GM12878 (cell line): ENCODE measurements around the gene CLASP1. TPM values are rescaled to one million over a fixed set of nuclear protein-coding genes. Genes with fewer than 3 reads are reported as not detected.

Experiments
- ATAC-seq: fragments of 200-7000 bp; cut with Tn5 transposase; 3 replicates; pipeline ENCODE4 v1.9.1; 2020; ENCODE audit warnings: mild to moderate bottlenecking, moderate library complexity
- BruUV-seq: library from RNA; stranded (reverse); fragments of 400-500 nt; replicated peaks from 2 replicates; lab custom pipeline; 2021; lab: Mats Ljungman, UMichigan
- CTCF ChIA-PET: fragments of 300-600 bp; sonication (Branson Sonifier 250); formaldehyde crosslinking; extraction: SDS; loops from one replicate; lab custom pipeline; 2021; ENCODE audit warnings: inconsistent platforms; lab: Yijun Ruan, JAX
- POLR2A ChIA-PET: fragments of 350-600 bp; formaldehyde crosslinking; extraction: SDS; loops from one replicate; lab custom pipeline; 2021; ENCODE audit warnings: inconsistent platforms; lab: Charles Lee
- RAD21 ChIA-PET: fragments of 300-600 bp; sonication (Branson Sonifier 250); formaldehyde crosslinking; loops from one replicate; lab custom pipeline; 2023; ENCODE audit warnings: antibody characterized with exemption; ENCODE audit not compliant: unreplicated experiment; lab: Charles Lee
- SMC1A ChIA-PET: fragments of 300-600 bp; sonication (Branson Sonifier 250); formaldehyde crosslinking; loops from one replicate; lab custom pipeline; 2023; ENCODE audit not compliant: unreplicated experiment, uncharacterized antibody; lab: Charles Lee
- DNase-seq: peaks from one replicate; pipeline ENCODE4 v3.0.0-alpha.2; 2011; ENCODE audit warnings: low read depth, low spot score
- FAIRE-seq: peaks from 3 replicates; lab custom pipeline; 2011; peaks lifted over from hg19 to GRCh38; lab: Jason Lieb, UNC
- H2AFZ ChIP-seq: 2 replicates; pipeline ENCODE4 v1.6.0; 2011; ENCODE audit warnings: low read depth, low read length, control low read depth; ENCODE audit not compliant: control insufficient read depth
- H3K27ac ChIP-seq: 2 replicates; pipeline ENCODE4 v1.5.1; 2011; ENCODE audit warnings: control low read depth; ENCODE audit not compliant: control insufficient read depth, insufficient read depth
- H3K27me3 ChIP-seq, 2 experiments: replicated peaks in 1 of 2; 2 replicates each; pipeline versions ENCODE4 v1.6.0 to v1.6.1; 2011; ENCODE audit warnings: low read length in 1 of 2; ENCODE audit not compliant: control insufficient read depth in 2 of 2, insufficient read depth in 2 of 2
- H3K36me3 ChIP-seq, 2 experiments: 2 replicates each; pipeline ENCODE4 v1.5.1; 2011; ENCODE audit warnings: low read length in 1 of 2; ENCODE audit not compliant: control insufficient read depth in 2 of 2, insufficient read depth in 2 of 2
- H3K4me1 ChIP-seq: 2 replicates; pipeline ENCODE4 v1.6.1; 2011; ENCODE audit warnings: mild to moderate bottlenecking, low read length, moderate library complexity, mixed read lengths; ENCODE audit not compliant: control insufficient read depth, insufficient read depth
- H3K4me2 ChIP-seq: 2 replicates; pipeline ENCODE4 v1.6.0; 2011; ENCODE audit warnings: control low read depth; ENCODE audit not compliant: control insufficient read depth, insufficient read depth
- H3K4me3 ChIP-seq: fragments of 200-600 bp; sonication (generic); 2 replicates; pipeline ENCODE4 v1.5.1; 2016
- H3K79me2 ChIP-seq: 2 replicates; pipeline ENCODE4 v1.6.0; 2011; ENCODE audit warnings: low read length; ENCODE audit not compliant: control insufficient read depth, insufficient read depth
- H3K9ac ChIP-seq: 2 replicates; pipeline ENCODE4 v1.8.0; 2011; ENCODE audit warnings: low read length, control low read depth, mixed read lengths; ENCODE audit not compliant: control insufficient read depth, insufficient read depth
- H3K9me3 ChIP-seq: replicated peaks from 3 replicates; pipeline ENCODE4 v1.5.1; 2011; ENCODE audit warnings: mild to moderate bottlenecking, low read length; ENCODE audit not compliant: control insufficient read depth, insufficient read depth
- H4K20me1 ChIP-seq: 2 replicates; pipeline ENCODE4 v1.6.0; 2011; ENCODE audit not compliant: control insufficient read depth, insufficient read depth
- EED ChIP-seq: sonication (generic); IDR thresholded peaks from 2 replicates; pipeline ENCODE4 v1.6.1; 2016; ENCODE audit warnings: antibody characterized with exemption, low read depth
- HDAC6 ChIP-seq: fragments of 200-600 bp; sonication (generic); IDR thresholded peaks from one replicate; pipeline ENCODE4 v1.8.0; 2017; ENCODE audit warnings: antibody characterized with exemption; ENCODE audit not compliant: unreplicated experiment
- IKZF1 ChIP-seq: fragments of 450-650 bp; conservative IDR thresholded peaks from 2 replicates; pipeline ENCODE4 v1.6.1; 2017; ENCODE audit warnings: antibody characterized with exemption, mild to moderate bottlenecking
- MAX ChIP-seq: IDR thresholded peaks from 2 replicates; pipeline ENCODE4 v1.6.1; 2012; ENCODE audit warnings: low read depth, low read length, improper control_type of control experiment
- MYB ChIP-seq: fragments of 150-350 bp; IDR thresholded peaks from 2 replicates; pipeline ENCODE4 v1.6.1; 2014; ENCODE audit warnings: mild to moderate bottlenecking, low read depth, low read length, borderline replicate concordance
- RELB ChIP-seq: fragments of 450-650 bp; IDR thresholded peaks from 2 replicates; pipeline ENCODE4 v1.6.1; 2017; ENCODE audit warnings: low read depth, mild to moderate bottlenecking, moderate library complexity
- SUZ12 ChIP-seq: fragments of 200-600 bp; sonication (generic); IDR thresholded peaks from one replicate; pipeline ENCODE4 v1.6.1; 2018; ENCODE audit warnings: antibody characterized with exemption, mild to moderate bottlenecking; ENCODE audit not compliant: unreplicated experiment
- WGBS: methylation state at CpG from one replicate; pipeline ENCODE4 v1.1.6; 2016; ENCODE audit warnings: low lambda C conversion rate; ENCODE audit not compliant: insufficient replicate concordance, insufficient coverage; ENCODE audit errors: missing lambda C conversion rate; 5-methylcytosine and 5-hydroxymethylcytosine counted together
- in situ Hi-C: fragments of 300-500 bp; cut with MboI; formaldehyde crosslinking; loops from 9 replicates; pipeline ENCODE4 v1.14.3; 2018; ENCODE audit warnings: mixed read lengths
- intact Hi-C: fragments of 100-400 bp; cut with micrococcal nuclease; formaldehyde crosslinking; loops from one replicate; pipeline ENCODE4 v1.14.2; 2022; ENCODE audit not compliant: unreplicated experiment
- polyA plus RNA-seq, 11 experiments: library from polyadenylated mRNA; depleted of rRNA in 4 of 11; unstranded in 6 of 11; stranded (reverse) in 5 of 11; fragments of >200 nt; fragmentation: Nextera tagmentation in 4 of 11; fragmentation: Illumina TruSeq in 1 of 11; extraction: Ambion mirVana in 4 of 11; extraction: Trizol in 1 of 11; gene quantifications; 1 replicate in 1 of 11; 2 replicates in 10 of 11; pipeline versions ENCODE4 v1.2.1 to v1.2.3, GENCODE V29; 2011 to 2016; ENCODE audit warnings: inconsistent platforms in 2 of 11, missing spikeins in 2 of 11, low read depth in 1 of 11
- total RNA-seq, 4 experiments: library from RNA; depleted of rRNA in 3 of 4; stranded (reverse); fragments of >200 nt in 3 of 4; fragmentation: Illumina TruSeq in 1 of 4; extraction: Trizol in 1 of 4; gene quantifications; 2 replicates each; pipeline versions ENCODE4 v1.2.1 to v1.2.3, GENCODE V29; 2013 to 2021
- TF ChIP-seq, protein P1 (sequence below): fragments of 450-650 bp; IDR thresholded peaks from 2 replicates; pipeline ENCODE4 v1.6.1; 2016; ENCODE audit warnings: mild to moderate bottlenecking

The CLASP1 gene
- total and polyA plus RNA-seq, 10 of the 15 experiments (the other 5 are each of a cell fraction or from before 2014, with no cell fraction given): 1.4 to 62.4 (median 32.9) TPM

- H3K27ac ChIP-seq: 0 out of 2 replicates have a peak overlapping the region, but pooled peaks have one; percentile 20
- H3K4me2 ChIP-seq: peak overlapping the region; percentile 11
- in situ Hi-C loops: loop anchor here (5.0 kb wide), 1 partner anchor 119 kb away; no protein-coding TSS in a partner anchor
- RAD21 ChIA-PET: interaction anchor here (0.8 to 3.8 kb wide), 7 partner anchors 9 to 185 kb away, joined by 3 to 27 read pairs (median 4); partner anchors contain the start of gene CLASP1
- CTCF ChIA-PET: interaction anchor here (0.6 to 6.3 kb wide), 6 partner anchors 12 to 188 kb away, joined by 3 to 44 read pairs (median 6); no protein-coding TSS in a partner anchor
- H3K36me3 ChIP-seq: 0 out of 4 replicates have a peak, but pooled peaks cover 0 to 2% of the 10 kb centered on the region in 2 experiments
- H4K20me1 ChIP-seq: no peaks in the 10 kb centered on the region
- intact Hi-C loops: loop anchor here (5.0 to 10.0 kb wide), 2 partner anchors 204 to 432 kb away; partner anchors contain the start of gene NIFK
- peaks cover 19% of the 10 kb centered on the region for H3K4me1 ChIP-seq
- POLR2A ChIA-PET: interaction anchor here (0.5 to 3.6 kb wide), 5 partner anchors 14 to 115 kb away, joined by 3 to 47 read pairs (median 3); no protein-coding TSS in a partner anchor
- ATAC-seq: no peak
- no peak overlapping the region for H2AFZ ChIP-seq
- H3K9me3 ChIP-seq: no peaks in the 10 kb centered on the region
- 24% methylated on average over 6 of the region's 6 CpGs for WGBS
- FAIRE-seq: no peak
- H3K9ac ChIP-seq: no peak overlapping the region
- no peaks in the 10 kb centered on the region for H3K27me3 ChIP-seq
- TF ChIP-seq SUZ12 (no peak), RELB (0 out of 2 replicates have a peak, but pooled peaks have one; percentile 12), IKZF1 (0 out of 2 replicates have a peak, but pooled peaks have one; percentile 29), MYB (no peak), HDAC6 (no peak), MAX (no peak), EED (no peak)
- TF ChIP-seq, protein P1, sequence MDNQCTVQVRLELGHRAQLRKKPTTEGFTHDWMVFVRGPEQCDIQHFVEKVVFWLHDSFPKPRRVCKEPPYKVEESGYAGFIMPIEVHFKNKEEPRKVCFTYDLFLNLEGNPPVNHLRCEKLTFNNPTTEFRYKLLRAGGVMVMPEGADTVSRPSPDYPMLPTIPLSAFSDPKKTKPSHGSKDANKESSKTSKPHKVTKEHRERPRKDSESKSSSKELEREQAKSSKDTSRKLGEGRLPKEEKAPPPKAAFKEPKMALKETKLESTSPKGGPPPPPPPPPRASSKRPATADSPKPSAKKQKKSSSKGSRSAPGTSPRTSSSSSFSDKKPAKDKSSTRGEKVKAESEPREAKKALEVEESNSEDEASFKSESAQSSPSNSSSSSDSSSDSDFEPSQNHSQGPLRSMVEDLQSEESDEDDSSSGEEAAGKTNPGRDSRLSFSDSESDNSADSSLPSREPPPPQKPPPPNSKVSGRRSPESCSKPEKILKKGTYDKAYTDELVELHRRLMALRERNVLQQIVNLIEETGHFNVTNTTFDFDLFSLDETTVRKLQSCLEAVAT: 0 out of 2 replicates have a peak, but pooled peaks have one; percentile 29
- H3K79me2 ChIP-seq: peaks cover 71% of the 10 kb centered on the region
- DNase-seq: no peak
- BruUV-seq: no TSS peak
- SMC1A ChIA-PET: interaction anchor here (0.6 to 5.8 kb wide), 24 partner anchors 8 to 234 kb away, joined by 3 to 52 read pairs (median 4); no protein-coding TSS in a partner anchor
- H3K4me3 ChIP-seq: no peak overlapping the region
Observed at GRCh38 chr2:121532894-121533293, 116.4 kb downstream of the CLASP1 start.
